ENCODE measurements around the gene SLIRP.

SLIRP gene

DNA sequence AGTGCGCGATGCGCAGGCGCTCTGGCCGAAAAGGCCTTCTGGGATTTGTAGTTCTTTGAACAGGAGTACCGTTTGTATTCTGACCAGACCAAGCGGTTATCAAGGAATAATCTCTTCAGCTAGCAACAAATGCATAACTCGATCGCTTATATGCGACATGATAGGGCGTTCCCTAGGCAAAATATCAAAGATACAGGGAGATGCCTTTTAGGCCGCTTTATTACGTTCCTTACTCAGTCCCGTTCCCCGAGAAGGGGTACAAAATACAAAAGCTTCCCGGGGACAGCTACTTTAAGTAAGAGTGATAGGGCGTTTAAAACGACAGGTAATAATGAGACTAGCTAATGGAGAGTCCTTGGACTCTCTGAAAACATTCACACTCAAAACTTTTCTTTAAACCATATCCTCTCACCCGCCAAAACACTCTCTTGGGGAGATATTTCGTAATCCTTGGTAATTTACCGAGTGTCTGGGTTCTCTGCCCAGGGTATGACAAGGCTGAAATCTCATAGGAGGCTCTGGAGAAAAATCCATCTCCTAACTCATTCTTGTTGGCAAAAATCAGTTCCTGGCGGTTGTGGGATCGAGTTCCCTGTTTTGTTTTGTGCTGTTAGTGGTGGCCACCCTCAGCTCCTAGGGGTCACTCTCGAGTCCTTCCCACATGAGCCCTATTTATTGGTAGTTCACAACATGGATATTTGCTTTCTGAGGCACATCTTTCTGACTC, 53.5 kb downstream of the SLIRP start:
- Mint-ChIP-seq H3K27me3 (no peaks in the 10 kb centered on the region), H3K36me3 (ENCODE audit: low read depth) (peaks cover 36% of the 10 kb centered on the region), H3K4me3 (peak overlapping the region; percentile 87)

DNA sequence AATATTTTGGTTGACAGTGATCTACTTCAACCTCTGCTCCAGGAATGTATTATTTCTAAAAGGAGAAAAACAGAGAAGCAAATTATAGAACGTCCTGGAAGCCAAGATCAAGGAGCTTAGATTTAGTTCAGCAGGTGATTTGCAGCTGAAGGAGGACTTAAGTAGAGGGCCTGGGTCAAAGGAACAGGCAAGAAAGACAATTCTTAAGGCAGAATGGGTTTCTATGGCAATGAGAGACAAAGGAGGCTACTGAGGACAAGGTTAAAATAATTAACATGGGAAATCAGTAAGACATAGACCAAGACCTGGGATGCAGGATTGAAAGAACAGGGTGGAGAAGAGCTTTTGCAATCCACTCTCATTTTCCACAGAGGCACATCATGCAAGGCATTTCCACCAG, 55.4 kb downstream of the SLIRP start:
- Mint-ChIP-seq H3K36me3 (ENCODE audit: low read depth) (peaks cover 16% of the 10 kb centered on the region), H3K9me3 (no peaks in the 10 kb centered on the region), H3K27me3 (no peaks in the 10 kb centered on the region), H3K4me1 (ENCODE audit: low read depth) (peaks cover 12% of the 10 kb centered on the region), H3K27ac (no peak overlapping the region), H3K4me3 (no peak overlapping the region)
- intact Hi-C loops (cut with micrococcal nuclease): no loop called here

More for the DNA sequence above, 53.5 kb downstream of the SLIRP start:
- intact Hi-C loops (cut with micrococcal nuclease): loop anchor here (1.0 to 2.0 kb wide), 2 partner anchors 39 to 53 kb away; partner anchors contain the start of genes ADCK1, ALKBH1 and SLIRP
- Mint-ChIP-seq H3K4me1 (ENCODE audit: low read depth) (peaks cover 30% of the 10 kb centered on the region), H3K9me3 (no peaks in the 10 kb centered on the region), H3K27ac (peak overlapping the region; percentile 96)

- Mint-ChIP-seq H3K4me1 (ENCODE audit: low read depth) (peaks cover 6% of the 10 kb centered on the region), H3K27ac (no peak overlapping the region), H3K9me3 (no peaks in the 10 kb centered on the region), H3K4me3 (no peak overlapping the region), H3K27me3 (no peaks in the 10 kb centered on the region), H3K36me3 (ENCODE audit: low read depth) (peaks cover 10% of the 10 kb centered on the region)
- intact Hi-C loops (cut with micrococcal nuclease): no loop called here
These were observed 56.1 kb downstream of the SLIRP start for GRCh38 chr14:77763978-77764377.
